AG09309 (cell line): ENCODE data around the gene MYT1.
"Not testable (repeated sequence)": the region's sequence is repeated elsewhere in the genome, so short reads cannot be mapped to it uniquely, and the experiment has no call there.

Experiments
- DNase-seq: peaks from one replicate; pipeline ENCODE4 v3.0.0-alpha.2; 2010; ENCODE audit warnings: low read depth
- H3K4me3 ChIP-seq: 2 replicates; pipeline ENCODE4 v1.5.1; 2011; ENCODE audit warnings: mild to moderate bottlenecking, low read depth, low read length, moderate library complexity; ENCODE audit not compliant: control insufficient read depth
- TF ChIP-seq, protein P1 (sequence below): IDR thresholded peaks from 2 replicates; pipeline ENCODE4 v1.5.1; 2011; ENCODE audit warnings: mild to moderate bottlenecking, low read depth, low read length, inconsistent platforms; ENCODE audit not compliant: insufficient read depth, control insufficient read depth; ENCODE audit errors: missing control alignments

MYT1 gene

DNA sequence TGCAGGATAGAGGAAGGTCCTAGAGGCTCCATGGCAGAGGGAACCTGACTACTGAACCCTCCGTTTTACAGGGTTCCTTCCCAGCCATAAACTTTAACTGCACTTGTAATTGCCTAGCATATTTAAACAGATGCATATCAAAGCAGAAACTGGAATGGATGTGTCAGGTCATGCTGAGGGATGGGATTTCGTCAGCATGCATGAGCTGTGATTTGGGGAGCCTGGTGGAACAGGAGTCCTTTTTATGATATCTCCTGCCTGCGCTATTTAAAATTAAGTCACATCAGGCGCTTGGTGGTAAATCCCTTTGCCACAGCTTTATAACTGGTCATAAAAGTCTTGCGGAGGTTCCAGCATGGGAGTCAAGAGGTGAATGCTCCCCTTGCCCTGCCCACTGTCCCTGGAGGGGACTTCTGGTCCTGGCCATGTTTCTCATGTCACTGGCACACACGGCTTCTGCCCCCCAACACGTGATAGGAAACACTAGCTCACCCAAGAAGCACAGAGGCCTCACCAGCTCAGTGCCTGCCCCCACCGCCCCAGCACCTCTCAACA, 65.3 kb downstream of the MYT1 start:
- DNase-seq = no peak
- TF ChIP-seq, protein P1, sequence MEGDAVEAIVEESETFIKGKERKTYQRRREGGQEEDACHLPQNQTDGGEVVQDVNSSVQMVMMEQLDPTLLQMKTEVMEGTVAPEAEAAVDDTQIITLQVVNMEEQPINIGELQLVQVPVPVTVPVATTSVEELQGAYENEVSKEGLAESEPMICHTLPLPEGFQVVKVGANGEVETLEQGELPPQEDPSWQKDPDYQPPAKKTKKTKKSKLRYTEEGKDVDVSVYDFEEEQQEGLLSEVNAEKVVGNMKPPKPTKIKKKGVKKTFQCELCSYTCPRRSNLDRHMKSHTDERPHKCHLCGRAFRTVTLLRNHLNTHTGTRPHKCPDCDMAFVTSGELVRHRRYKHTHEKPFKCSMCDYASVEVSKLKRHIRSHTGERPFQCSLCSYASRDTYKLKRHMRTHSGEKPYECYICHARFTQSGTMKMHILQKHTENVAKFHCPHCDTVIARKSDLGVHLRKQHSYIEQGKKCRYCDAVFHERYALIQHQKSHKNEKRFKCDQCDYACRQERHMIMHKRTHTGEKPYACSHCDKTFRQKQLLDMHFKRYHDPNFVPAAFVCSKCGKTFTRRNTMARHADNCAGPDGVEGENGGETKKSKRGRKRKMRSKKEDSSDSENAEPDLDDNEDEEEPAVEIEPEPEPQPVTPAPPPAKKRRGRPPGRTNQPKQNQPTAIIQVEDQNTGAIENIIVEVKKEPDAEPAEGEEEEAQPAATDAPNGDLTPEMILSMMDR = no peak
- H3K4me3 ChIP-seq = no peak overlapping the region

DNA sequence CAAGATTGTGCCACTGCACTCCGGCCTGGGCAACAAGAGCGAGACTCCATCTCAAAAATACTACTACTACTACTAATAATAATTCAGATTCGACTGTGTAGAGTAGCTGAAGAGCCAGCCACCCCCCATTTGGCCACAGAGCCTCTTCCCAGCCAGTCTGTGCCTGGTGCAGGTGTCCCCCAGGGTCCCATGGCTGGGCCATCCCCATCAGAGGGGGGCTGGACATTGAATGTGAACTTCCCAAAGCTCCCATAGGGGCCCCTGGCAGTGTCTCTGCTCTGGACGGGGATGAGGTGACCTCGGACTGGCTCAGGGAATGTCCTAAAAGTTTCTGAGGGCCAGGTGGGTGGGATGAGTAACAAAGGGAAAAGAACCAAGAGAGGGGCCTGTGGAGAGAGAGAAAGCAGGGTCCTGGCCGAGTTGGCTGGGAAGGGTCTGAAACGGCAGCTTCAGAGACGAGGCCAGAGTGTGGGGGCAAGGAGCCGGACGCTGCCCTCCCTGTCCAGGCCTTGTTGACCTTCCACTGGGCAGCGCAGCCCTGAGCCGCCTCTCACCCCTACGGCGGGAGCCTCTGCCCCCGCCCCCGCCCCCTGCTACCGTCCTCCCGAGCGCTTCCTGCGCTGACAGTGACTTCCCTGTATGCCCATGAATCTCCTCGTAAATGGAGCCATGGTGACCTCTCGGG, 66.4 kb downstream of the MYT1 start:
- DNase-seq = no peak
- TF ChIP-seq, protein P1 = no peak
- no peak overlapping the region for H3K4me3 ChIP-seq

DNA sequence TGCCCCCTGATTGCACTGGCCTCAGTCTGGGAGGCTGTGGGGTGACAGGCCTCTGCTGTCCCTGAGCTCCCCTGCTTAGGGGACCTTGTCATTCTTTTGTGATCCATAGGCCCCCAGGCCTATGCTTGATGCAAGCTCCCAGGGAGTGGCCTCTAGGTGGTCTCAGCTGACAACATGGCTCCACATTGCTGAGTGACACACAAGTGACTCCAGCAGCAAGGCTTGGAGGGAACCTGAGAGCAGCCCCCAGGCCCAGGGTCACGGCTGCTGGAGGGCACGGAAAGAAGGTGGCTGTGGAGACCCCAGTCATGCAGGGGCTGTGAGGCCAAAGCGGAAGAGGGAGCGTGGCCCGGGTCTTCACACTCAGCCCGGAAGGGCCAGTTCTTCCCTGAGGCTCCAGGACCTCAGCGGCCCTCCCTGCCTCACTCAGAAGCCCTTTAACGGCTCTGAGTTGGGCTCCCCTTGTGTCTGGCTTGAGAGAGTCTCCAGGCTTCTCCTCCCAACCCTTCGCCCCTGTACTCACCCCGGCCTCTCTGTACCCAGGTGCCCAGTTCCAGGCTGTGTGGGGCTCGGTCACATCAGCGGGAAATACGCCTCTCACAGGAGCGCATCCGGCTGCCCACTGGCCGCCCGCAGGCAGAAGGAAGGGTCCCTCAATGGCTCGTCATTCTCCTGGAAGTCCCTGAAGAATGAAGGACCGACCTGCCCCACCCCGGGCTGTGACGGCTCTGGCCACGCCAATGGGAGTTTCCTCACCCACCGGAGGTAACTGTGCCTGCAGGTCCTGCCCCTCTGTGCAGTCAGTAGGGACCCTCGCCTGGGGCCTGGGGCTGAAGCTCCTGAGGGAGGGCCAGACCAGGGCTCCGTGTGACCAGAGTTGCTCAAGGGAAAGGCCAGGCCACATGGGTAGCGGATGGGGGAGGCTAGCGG, 67.6 kb downstream of the MYT1 start:
- TF ChIP-seq, protein P1 = no peak
- H3K4me3 ChIP-seq = no peak overlapping the region
- no peak for DNase-seq

DNA sequence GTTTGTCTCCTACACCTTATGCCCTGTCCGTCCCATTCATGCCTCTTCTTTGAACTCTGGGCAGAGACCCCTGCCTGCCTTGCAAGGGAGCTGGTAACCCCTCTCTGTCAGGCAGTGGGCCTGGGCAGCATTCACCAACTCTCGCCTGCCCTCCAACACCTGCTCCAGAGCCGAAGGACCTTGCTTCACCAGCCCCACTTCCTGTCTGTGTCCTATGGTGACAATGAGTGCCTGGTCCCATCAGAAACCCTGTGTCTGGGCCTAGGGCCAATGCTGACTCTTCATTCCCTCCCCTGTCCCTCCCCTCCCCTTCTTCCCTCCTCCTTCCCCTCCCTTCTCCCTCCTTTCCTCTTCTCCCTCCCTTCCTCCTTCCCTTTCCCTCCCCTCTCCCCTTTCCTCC, 68.5 kb downstream of the MYT1 start:
- DNase-seq = no peak
- TF ChIP-seq, protein P1 = no peak
- no peak overlapping the region for H3K4me3 ChIP-seq

DNA sequence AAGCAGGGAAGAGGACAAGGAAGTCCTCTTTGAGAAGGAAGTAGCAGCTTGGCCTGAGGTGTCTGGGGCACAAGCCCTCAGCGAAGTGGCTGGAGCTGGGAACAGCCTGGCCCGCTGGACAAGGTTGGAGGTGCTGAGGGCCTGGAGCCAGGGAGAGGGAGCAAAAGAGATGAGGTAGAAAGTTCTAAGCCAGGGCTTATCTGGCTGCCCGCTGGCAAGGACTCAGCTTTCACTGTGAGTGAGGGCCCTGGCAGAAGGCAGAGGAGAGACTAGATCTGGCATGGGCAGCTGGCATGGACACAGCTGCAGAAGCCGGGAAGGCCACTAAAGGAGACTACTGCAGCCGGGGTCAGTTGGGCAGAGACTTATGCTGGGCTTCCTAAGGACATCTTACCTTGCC, 69.5 kb downstream of the MYT1 start:
- TF ChIP-seq, protein P1 = no peak
- H3K4me3 ChIP-seq = no peak overlapping the region
- DNase-seq = no peak

DNA sequence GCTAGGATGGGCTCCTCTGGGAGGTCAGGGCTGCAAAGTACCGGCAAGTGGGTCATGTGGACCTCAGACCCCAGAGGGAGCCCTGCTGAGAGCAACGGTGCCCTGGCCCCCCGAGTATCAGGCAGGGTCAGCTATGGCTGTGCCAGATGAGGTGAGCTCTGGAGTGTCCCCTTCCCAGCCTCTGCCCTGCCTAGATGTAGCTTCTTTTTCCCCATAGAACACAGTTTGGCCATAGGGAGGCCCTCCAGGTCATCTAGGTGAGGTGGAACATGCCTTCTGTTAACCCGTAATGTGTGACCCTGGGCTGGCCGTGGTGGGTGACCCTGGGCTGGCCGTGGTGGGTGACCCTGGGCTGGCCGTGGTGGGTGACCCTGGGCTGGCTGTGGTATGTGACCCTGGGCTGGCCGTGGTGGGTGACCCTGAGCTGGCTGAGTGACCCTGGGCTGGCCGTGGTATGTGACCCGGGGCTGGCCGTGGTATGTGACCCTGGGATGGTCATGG, 70.1 kb downstream of the MYT1 start:
- TF ChIP-seq, protein P1 = no peak
- no peak overlapping the region for H3K4me3 ChIP-seq
- DNase-seq = no peak

DNA sequence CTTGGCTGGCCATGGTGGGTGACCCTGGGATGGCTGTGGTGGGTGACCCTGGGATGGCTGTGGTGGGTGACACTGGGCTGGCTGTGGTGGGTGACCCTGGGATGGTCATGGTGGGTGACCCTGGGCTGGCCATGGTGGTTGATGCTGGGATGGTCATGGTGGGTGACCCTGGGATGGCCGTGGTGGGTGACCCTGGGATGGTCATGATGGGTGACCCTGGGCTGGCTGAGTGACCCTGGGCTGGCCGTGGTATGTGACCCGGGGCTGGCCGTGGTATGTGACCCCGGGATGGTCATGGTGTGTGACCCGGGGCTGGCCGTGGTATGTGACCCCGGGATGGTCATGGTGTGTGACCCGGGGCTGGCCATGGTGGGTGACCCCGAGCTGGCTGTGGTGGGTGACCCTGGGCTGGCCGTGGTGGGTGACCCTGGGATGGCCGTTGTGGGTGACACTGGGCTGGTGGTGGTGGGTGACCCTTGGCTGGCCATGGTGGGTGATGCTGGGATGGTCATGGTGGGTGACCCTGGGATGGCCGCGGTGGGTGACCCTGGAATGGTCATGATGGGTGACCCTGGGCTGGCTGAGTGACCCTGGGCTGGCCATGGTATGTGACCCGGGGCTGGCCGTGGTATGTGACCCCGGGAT, 70.8 kb downstream of the MYT1 start:
- not testable (repeated sequence) for H3K4me3 ChIP-seq, DNase-seq
